Right lung (tissue), 5 donors: Measurements from ENCODE around the gene DPP6. TPM values are rescaled to one million over a fixed set of nuclear protein-coding genes. Genes with fewer than 3 reads are reported as not detected.
"Not testable (repeated sequence)": the region's sequence is repeated elsewhere in the genome, so short reads cannot be mapped to it uniquely, and the experiment has no call there.

Source experiments
- DNase-seq, 2 donors: peaks; one replicate each; pipeline ENCODE4 v3.0.0-alpha.2; 2013
- polyA plus RNA-seq, 5 donors: library from polyadenylated mRNA; unstranded; fragments of 120-200 nt; gene quantifications; one replicate each; pipeline versions ENCODE4 v1.2.1 to v1.2.3, GENCODE V29; 2013; ENCODE audit warnings: inconsistent platforms in 1 of 5, low replicate concordance in 1 of 5; ENCODE audit not compliant: insufficient read length in 5 of 5, insufficient read depth in 1 of 5

The DPP6 gene
- polyA plus RNA-seq, 5 donors, result 0.29 to 0.70 (median 0.48) TPM

- DNase-seq, result not testable (repeated sequence)
Measured at GRCh38 chr7:154148791-154149516, 96.8 kb downstream of the DPP6 start.

- not testable (repeated sequence) for DNase-seq
Measured at GRCh38 chr7:154150656-154151055, 98.5 kb downstream of the DPP6 start.

GRCh38 chr7:154151306-154151705, 99.1 kb downstream of the DPP6 start:
- DNase-seq, result not testable (repeated sequence)

GRCh38 chr7:154155928-154156327, 103.7 kb downstream of the DPP6 start:
- not testable (repeated sequence) for DNase-seq

- not testable (repeated sequence) for DNase-seq
Measured at GRCh38 chr7:154162921-154163320, 110.7 kb downstream of the DPP6 start.

- DNase-seq, result not testable (repeated sequence)
Measured at GRCh38 chr7:154163642-154164041, 111.4 kb downstream of the DPP6 start.

- DNase-seq, result no peak
Measured at GRCh38 chr7:154167051-154167450, 114.9 kb downstream of the DPP6 start.

- no peak for DNase-seq
Measured at GRCh38 chr7:154167807-154168206, 115.6 kb downstream of the DPP6 start.

- no peak for DNase-seq
Measured at GRCh38 chr7:154171422-154171821, 119.2 kb downstream of the DPP6 start.

GRCh38 chr7:154172236-154172635, 120.0 kb downstream of the DPP6 start:
- no peak for DNase-seq

- DNase-seq, result no peak
Measured at GRCh38 chr7:154177584-154177983, 125.4 kb downstream of the DPP6 start.

GRCh38 chr7:154178895-154179294, 126.7 kb downstream of the DPP6 start:
- DNase-seq, result no peak

- no peak for DNase-seq
Measured at GRCh38 chr7:154183482-154183881, 131.3 kb downstream of the DPP6 start.

GRCh38 chr7:154183946-154184345, 131.7 kb downstream of the DPP6 start:
- DNase-seq, result no peak

- no peak for DNase-seq
Measured at GRCh38 chr7:154186811-154187210, 134.6 kb downstream of the DPP6 start.

GRCh38 chr7:154188330-154188729, 136.1 kb downstream of the DPP6 start:
- no peak for DNase-seq

- no peak for DNase-seq
Measured at GRCh38 chr7:154195266-154195665, 143.1 kb downstream of the DPP6 start.

GRCh38 chr7:154198481-154198880, 146.3 kb downstream of the DPP6 start:
- DNase-seq, result no peak

GRCh38 chr7:154200241-154200640, 148.0 kb downstream of the DPP6 start:
- no peak for DNase-seq

- DNase-seq, result no peak
Measured at GRCh38 chr7:154202002-154202401, 149.8 kb downstream of the DPP6 start.

GRCh38 chr7:154204046-154204445, 151.8 kb downstream of the DPP6 start:
- DNase-seq, result no peak

GRCh38 chr7:154212861-154213260, 160.7 kb downstream of the DPP6 start:
- DNase-seq, result no peak

- no peak for DNase-seq
Measured at GRCh38 chr7:154217688-154218340, 165.6 kb downstream of the DPP6 start.
